Caco-2 (cell line): ENCODE data around the gene CCM2. TPM values are rescaled to one million over a fixed set of nuclear protein-coding genes. Genes with fewer than 3 reads are reported as not detected.

Source experiments
- BruUV-seq: library from RNA; stranded (reverse); fragments of 400-500 nt; replicated peaks from 2 replicates; lab custom pipeline; 2021; lab: Mats Ljungman, UMichigan
- CTCF ChIA-PET: fragments of 300-600 bp; sonication (Branson Sonifier 250); formaldehyde crosslinking; loops from one replicate; lab custom pipeline; 2022; ENCODE audit warnings: antibody characterized with exemption; lab: Charles Lee
- POLR2A ChIA-PET: fragments of 300-600 bp; sonication (Branson Sonifier 250); formaldehyde crosslinking; loops from one replicate; lab custom pipeline; 2022; ENCODE audit warnings: antibody characterized with exemption; lab: Charles Lee
- DNase-seq, 2 experiments: peaks; one replicate each; pipeline versions ENCODE4 v3.0.0 to v3.0.0-alpha.2; 2020 to 2022
- H3K27me3 ChIP-seq: replicated peaks from 2 replicates; pipeline ENCODE4 v1.6.0; 2011; ENCODE audit warnings: low read length; ENCODE audit not compliant: control insufficient read depth, insufficient read depth
- H3K36me3 ChIP-seq: 2 replicates; pipeline ENCODE4 v1.5.1; 2011; ENCODE audit warnings: low read length; ENCODE audit not compliant: control insufficient read depth, insufficient read depth
- H3K4me1 ChIP-seq: fragments of 250-450 bp; sonication (Bioruptor Pico); 2 replicates; pipeline ENCODE4 v1.5.1; 2020; ENCODE audit warnings: mild to moderate bottlenecking
- H3K4me3 ChIP-seq: 2 replicates; pipeline ENCODE4 v1.5.1; 2011; ENCODE audit warnings: low read depth, mild to moderate bottlenecking, control low read depth, low read length
- H3K9me3 ChIP-seq: fragments of 250-450 bp; sonication (Bioruptor Pico); 2 replicates; pipeline ENCODE4 v1.5.1; 2020; ENCODE audit warnings: mild to moderate bottlenecking, moderate library complexity
- H3K27ac Mint-ChIP-seq: one replicate; pipeline ENCODE4 v1.8.0; 2022; ENCODE audit warnings: mixed read lengths; ENCODE audit not compliant: unreplicated experiment
- H3K27me3 Mint-ChIP-seq: one replicate; pipeline ENCODE4 v1.8.0; 2022; ENCODE audit warnings: mixed read lengths; ENCODE audit not compliant: insufficient read depth, unreplicated experiment
- H3K36me3 Mint-ChIP-seq: one replicate; pipeline ENCODE4 v1.8.0; 2022; ENCODE audit warnings: mild to moderate bottlenecking, mixed read lengths; ENCODE audit not compliant: insufficient read depth, unreplicated experiment
- H3K4me1 Mint-ChIP-seq: one replicate; pipeline ENCODE4 v1.8.0; 2022; ENCODE audit warnings: low read depth, mixed read lengths; ENCODE audit not compliant: unreplicated experiment
- H3K4me3 Mint-ChIP-seq: one replicate; pipeline ENCODE4 v1.8.0; 2022; ENCODE audit warnings: mild to moderate bottlenecking, moderate library complexity, mixed read lengths; ENCODE audit not compliant: unreplicated experiment
- H3K9me3 Mint-ChIP-seq: one replicate; pipeline ENCODE4 v1.8.0; 2022; ENCODE audit warnings: mixed read lengths; ENCODE audit not compliant: unreplicated experiment
- CTCF ChIP-seq, 2 experiments: fragments of 200-600 bp in 1 of 2; IDR thresholded peaks; 1 replicate in 1 of 2; 2 replicates in 1 of 2; pipeline versions ENCODE4 v1.5.1 to v1.8.0; 2011 to 2022; ENCODE audit warnings: antibody characterized with exemption in 1 of 2, control low read depth in 1 of 2, inconsistent platforms in 1 of 2, low read depth in 1 of 2, low read length in 1 of 2, mild to moderate bottlenecking in 1 of 2, moderate library complexity in 1 of 2; ENCODE audit not compliant: insufficient read depth in 1 of 2, severe bottlenecking in 1 of 2, unreplicated experiment in 1 of 2
- intact Hi-C: fragments of 100-400 bp; cut with micrococcal nuclease; formaldehyde crosslinking; loops from one replicate; pipeline ENCODE4 v1.10.0; 2022; ENCODE audit not compliant: unreplicated experiment
- total RNA-seq: library from RNA; stranded (reverse); gene quantifications from 2 replicates; pipeline ENCODE4 v1.2.3, GENCODE V29; 2022

The CCM2 gene
- total RNA-seq, 1 experiment from 2014 or later: 28.2 TPM

DNA sequence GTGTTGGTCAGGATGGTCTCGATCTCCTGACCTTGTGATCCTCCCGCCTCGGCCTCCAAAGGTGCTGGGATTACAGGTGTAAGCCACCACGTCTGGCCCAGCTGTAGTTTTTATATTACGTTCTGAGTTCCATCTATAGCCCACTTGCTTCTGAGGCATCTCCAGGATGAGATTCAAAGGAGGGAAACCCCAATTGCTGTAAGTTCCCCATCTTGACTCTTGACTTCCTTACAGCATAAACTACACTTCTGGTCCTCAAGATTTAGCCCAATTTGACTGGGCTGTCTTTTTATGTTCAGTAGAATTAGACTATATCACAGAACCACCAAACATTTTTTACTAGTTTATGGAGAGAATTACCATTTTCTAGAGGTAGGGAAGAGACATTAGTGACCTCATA, 44.3 kb downstream of the CCM2 start:
- H3K9me3 ChIP-seq: no peaks in the 10 kb centered on the region
- ChIA-PET POLR2A (no interaction called here), CTCF (no interaction called here)
- no peaks in the 10 kb centered on the region for H3K4me1 ChIP-seq
- H3K27me3 Mint-ChIP-seq: no peaks in the 10 kb centered on the region
- intact Hi-C loops: no loop called here
- no TSS peak for BruUV-seq
- H3K4me1 Mint-ChIP-seq: no peaks in the 10 kb centered on the region
- no peak overlapping the region for H3K4me3 Mint-ChIP-seq
- H3K36me3 Mint-ChIP-seq: peaks cover 23% of the 10 kb centered on the region
- H3K36me3 ChIP-seq: peaks cover 1% of the 10 kb centered on the region
- TF ChIP-seq CTCF (IDR thresholded peaks at IDR 0.05; ENCODE audit: insufficient read depth in 1 of 2, low read depth in 1 of 2, low read length in 1 of 2, severe bottlenecking in 1 of 2, unreplicated experiment in 1 of 2): no peak
- H3K27ac Mint-ChIP-seq: no peak overlapping the region
- no peak overlapping the region for H3K4me3 ChIP-seq
- DNase-seq: no peak
- H3K9me3 Mint-ChIP-seq: no peaks in the 10 kb centered on the region
- H3K27me3 ChIP-seq: no peaks in the 10 kb centered on the region

- CTCF ChIA-PET: no interaction called here
- H3K4me1 ChIP-seq: no peaks in the 10 kb centered on the region
- no peaks in the 10 kb centered on the region for H3K27me3 ChIP-seq
- Mint-ChIP-seq H3K27me3 (no peaks in the 10 kb centered on the region), H3K36me3 (peaks cover 8% of the 10 kb centered on the region), H3K9me3 (no peaks in the 10 kb centered on the region), H3K4me1 (no peaks in the 10 kb centered on the region), H3K27ac (no peak overlapping the region), H3K4me3 (no peak overlapping the region)
- H3K4me3 ChIP-seq: no peak overlapping the region
- H3K36me3 ChIP-seq: no peaks in the 10 kb centered on the region; the same call in 1 of the 2 replicates
- H3K9me3 ChIP-seq: no peaks in the 10 kb centered on the region
- no peak for DNase-seq
- TF ChIP-seq CTCF (IDR thresholded peaks at IDR 0.05; ENCODE audit: insufficient read depth in 1 of 2, low read depth in 1 of 2, low read length in 1 of 2, severe bottlenecking in 1 of 2, unreplicated experiment in 1 of 2): no peak
- POLR2A ChIA-PET: interaction anchor here (0.7 kb wide), 1 partner anchor 93 kb away, joined by 6 read pairs; no protein-coding TSS in a partner anchor
- no TSS peak for BruUV-seq
- intact Hi-C loops: no loop called here
Observed at GRCh38 chr7:45048748-45049147, 48.7 kb downstream of the CCM2 start.

DNA sequence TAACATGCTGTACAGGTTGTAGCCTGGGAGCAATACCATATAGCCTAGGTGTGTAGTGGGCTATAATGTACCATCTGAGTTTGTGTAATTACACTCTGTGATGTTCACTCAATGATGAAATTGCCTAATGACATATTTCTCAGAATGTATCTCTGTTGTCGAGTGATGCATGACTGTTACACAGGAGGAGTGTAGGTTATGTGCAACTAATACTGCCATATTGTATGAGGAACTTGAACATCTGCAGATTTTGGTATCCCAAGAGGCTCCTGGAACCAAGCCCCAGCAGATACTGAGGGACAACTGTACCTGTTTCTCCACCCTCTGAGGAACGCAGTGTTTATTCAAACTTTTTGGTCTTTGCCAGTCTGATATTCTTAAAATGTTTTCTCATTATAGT, 50.2 kb downstream of the CCM2 start:
- intact Hi-C loops: no loop called here
- no peaks in the 10 kb centered on the region; the same call in 1 of the 2 replicates for H3K36me3 ChIP-seq
- H3K4me3 ChIP-seq: no peak overlapping the region
- H3K4me3 Mint-ChIP-seq: no peak overlapping the region
- H3K27ac Mint-ChIP-seq: no peak overlapping the region
- no peaks in the 10 kb centered on the region for H3K4me1 ChIP-seq
- ChIA-PET POLR2A (no interaction called here), CTCF (no interaction called here)
- no peaks in the 10 kb centered on the region for H3K9me3 Mint-ChIP-seq
- no peaks in the 10 kb centered on the region for H3K27me3 ChIP-seq
- peaks cover 8% of the 10 kb centered on the region for H3K36me3 Mint-ChIP-seq
- no TSS peak for BruUV-seq
- no peaks in the 10 kb centered on the region for H3K27me3 Mint-ChIP-seq
- no peak for TF ChIP-seq CTCF (IDR thresholded peaks at IDR 0.05; ENCODE audit: insufficient read depth in 1 of 2, low read depth in 1 of 2, low read length in 1 of 2, severe bottlenecking in 1 of 2, unreplicated experiment in 1 of 2)
- no peak for DNase-seq
- no peaks in the 10 kb centered on the region for H3K9me3 ChIP-seq
- no peaks in the 10 kb centered on the region for H3K4me1 Mint-ChIP-seq
